Panc1 (cell line): Measurements from ENCODE around the gene SLC9A7. TPM values are rescaled to one million over a fixed set of nuclear protein-coding genes. Genes with fewer than 3 reads are reported as not detected.

Experiments
- ATAC-seq: fragments of 200-7000 bp; cut with Tn5 transposase; 2 replicates; pipeline ENCODE4 v1.9.1; 2020; ENCODE audit warnings: mild to moderate bottlenecking, moderate library complexity
- BruUV-seq: library from RNA; stranded (reverse); fragments of 400-500 nt; replicated peaks from 2 replicates; lab custom pipeline; 2021; lab: Mats Ljungman, UMichigan
- CTCF ChIA-PET: fragments of 300-600 bp; sonication (Branson Sonifier 250); formaldehyde crosslinking; loops from one replicate; lab custom pipeline; 2022; ENCODE audit warnings: antibody characterized with exemption; lab: Charles Lee
- POLR2A ChIA-PET: fragments of 300-600 bp; sonication (Branson Sonifier 250); formaldehyde crosslinking; loops from one replicate; lab custom pipeline; 2022; ENCODE audit warnings: antibody characterized with exemption; lab: Charles Lee
- DNase-seq: peaks from one replicate; pipeline ENCODE4 v3.0.0-alpha.2; 2010; ENCODE audit warnings: low read depth, low spot score
- H3K27ac ChIP-seq: 2 replicates; pipeline ENCODE4 v1.5.1; 2011; ENCODE audit warnings: mild to moderate bottlenecking, low read length, inconsistent platforms
- H3K27me3 ChIP-seq: fragments of 200-500 bp; sonication (Bioruptor generic); 2 replicates; pipeline ENCODE4 v1.6.0; 2014; ENCODE audit warnings: low read length, inconsistent platforms; ENCODE audit not compliant: control insufficient read depth, insufficient read depth
- H3K36me3 ChIP-seq: fragments of 200-500 bp; sonication (Bioruptor generic); 2 replicates; pipeline ENCODE4 v1.5.1; 2014; ENCODE audit warnings: inconsistent platforms, mild to moderate bottlenecking, low read length, moderate library complexity; ENCODE audit not compliant: control insufficient read depth, insufficient read depth
- H3K4me1 ChIP-seq: 2 replicates; pipeline ENCODE4 v1.5.1; 2011; ENCODE audit warnings: inconsistent platforms, mild to moderate bottlenecking, low read length, moderate library complexity; ENCODE audit not compliant: control insufficient read depth, insufficient read depth
- H3K4me3 ChIP-seq, 2 experiments: 2 replicates each; pipeline ENCODE4 v1.5.1; 2011 to 2012; ENCODE audit warnings: low read depth in 2 of 2, low read length in 2 of 2, mild to moderate bottlenecking in 2 of 2, inconsistent platforms in 1 of 2, moderate library complexity in 1 of 2
- H3K9me3 ChIP-seq: fragments of 200-500 bp; sonication (Bioruptor generic); 2 replicates; pipeline ENCODE4 v1.5.1; 2014; ENCODE audit warnings: low read depth, mild to moderate bottlenecking, inconsistent platforms, low read length, moderate library complexity; ENCODE audit not compliant: control insufficient read depth, insufficient read depth
- POLR2AphosphoS5 ChIP-seq: IDR thresholded peaks from 2 replicates; pipeline ENCODE4 v1.6.1; 2012; ENCODE audit warnings: mild to moderate bottlenecking, low read depth, low read length, moderate library complexity
- SIN3A ChIP-seq: IDR thresholded peaks from 2 replicates; pipeline ENCODE4 v1.6.1; 2012; ENCODE audit warnings: low read depth, mild to moderate bottlenecking, low read length, moderate library complexity, borderline replicate concordance; ENCODE audit not compliant: insufficient read depth
- TCF7L2 ChIP-seq: IDR thresholded peaks from 2 replicates; pipeline ENCODE4 v1.6.1; 2011; ENCODE audit warnings: mild to moderate bottlenecking, low read depth, low read length, inconsistent platforms
- in situ Hi-C: cut with HindIII; loops from 2 replicates; pipeline ENCODE4 v1.10.0; 2016; ENCODE audit warnings: low sequenced_read_pairs, low pct_unique_long_range_greater_than_20kb
- intact Hi-C: fragments of 100-400 bp; cut with micrococcal nuclease; formaldehyde crosslinking; loops from one replicate; pipeline ENCODE4 v1.10.0; 2022; ENCODE audit not compliant: unreplicated experiment
- total RNA-seq: library from RNA; stranded (reverse); gene quantifications from one replicate; pipeline ENCODE4 v1.2.1, GENCODE V29; 2021; ENCODE audit not compliant: unreplicated experiment
- TF ChIP-seq, protein P1 (sequence below), 2 experiments: IDR thresholded peaks; 2 replicates each; pipeline ENCODE4 v1.6.1; 2011 to 2012; ENCODE audit warnings: low read depth in 2 of 2, control low read depth in 1 of 2, low read length in 1 of 2, mild to moderate bottlenecking in 1 of 2, moderate library complexity in 1 of 2; ENCODE audit not compliant: insufficient read depth in 1 of 2
- TF ChIP-seq, protein P2 (sequence below): fragments of 450-650 bp; IDR thresholded peaks from 2 replicates; pipeline ENCODE4 v1.5.1; 2017; ENCODE audit warnings: mild to moderate bottlenecking

Gene SLC9A7
- total RNA-seq, 1 experiment from 2014 or later = 80.4 TPM

DNA sequence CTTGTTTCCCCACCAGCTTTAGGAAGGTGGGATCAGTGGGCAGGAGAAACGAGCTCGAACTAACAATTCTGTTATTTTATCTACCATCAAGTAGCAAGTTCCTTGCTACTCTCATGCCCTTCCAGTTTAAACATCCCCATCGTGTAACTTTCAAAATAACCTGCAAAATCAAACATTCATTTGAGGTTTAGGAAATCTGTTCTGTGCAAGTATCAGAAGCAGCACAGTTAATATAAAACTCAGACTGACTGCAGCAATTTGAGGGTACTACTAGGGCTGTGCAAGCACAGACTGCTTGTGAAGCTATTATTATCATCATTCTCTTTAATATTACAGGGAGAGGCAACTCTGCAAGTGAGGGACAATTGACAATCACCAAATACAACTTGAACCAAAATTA lies 137.3 kb downstream of the SLC9A7 start:
- CTCF ChIA-PET = no interaction called here
- no peak overlapping the region for H3K4me3 ChIP-seq
- POLR2A ChIA-PET = no interaction called here
- in situ Hi-C loops (no loop called here), intact Hi-C loops (no loop called here)
- H3K36me3 ChIP-seq = no peaks in the 10 kb centered on the region
- BruUV-seq = no TSS peak
- no peak overlapping the region for H3K27ac ChIP-seq
- TF ChIP-seq, protein P1, sequence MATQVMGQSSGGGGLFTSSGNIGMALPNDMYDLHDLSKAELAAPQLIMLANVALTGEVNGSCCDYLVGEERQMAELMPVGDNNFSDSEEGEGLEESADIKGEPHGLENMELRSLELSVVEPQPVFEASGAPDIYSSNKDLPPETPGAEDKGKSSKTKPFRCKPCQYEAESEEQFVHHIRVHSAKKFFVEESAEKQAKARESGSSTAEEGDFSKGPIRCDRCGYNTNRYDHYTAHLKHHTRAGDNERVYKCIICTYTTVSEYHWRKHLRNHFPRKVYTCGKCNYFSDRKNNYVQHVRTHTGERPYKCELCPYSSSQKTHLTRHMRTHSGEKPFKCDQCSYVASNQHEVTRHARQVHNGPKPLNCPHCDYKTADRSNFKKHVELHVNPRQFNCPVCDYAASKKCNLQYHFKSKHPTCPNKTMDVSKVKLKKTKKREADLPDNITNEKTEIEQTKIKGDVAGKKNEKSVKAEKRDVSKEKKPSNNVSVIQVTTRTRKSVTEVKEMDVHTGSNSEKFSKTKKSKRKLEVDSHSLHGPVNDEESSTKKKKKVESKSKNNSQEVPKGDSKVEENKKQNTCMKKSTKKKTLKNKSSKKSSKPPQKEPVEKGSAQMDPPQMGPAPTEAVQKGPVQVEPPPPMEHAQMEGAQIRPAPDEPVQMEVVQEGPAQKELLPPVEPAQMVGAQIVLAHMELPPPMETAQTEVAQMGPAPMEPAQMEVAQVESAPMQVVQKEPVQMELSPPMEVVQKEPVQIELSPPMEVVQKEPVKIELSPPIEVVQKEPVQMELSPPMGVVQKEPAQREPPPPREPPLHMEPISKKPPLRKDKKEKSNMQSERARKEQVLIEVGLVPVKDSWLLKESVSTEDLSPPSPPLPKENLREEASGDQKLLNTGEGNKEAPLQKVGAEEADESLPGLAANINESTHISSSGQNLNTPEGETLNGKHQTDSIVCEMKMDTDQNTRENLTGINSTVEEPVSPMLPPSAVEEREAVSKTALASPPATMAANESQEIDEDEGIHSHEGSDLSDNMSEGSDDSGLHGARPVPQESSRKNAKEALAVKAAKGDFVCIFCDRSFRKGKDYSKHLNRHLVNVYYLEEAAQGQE (IDR thresholded peaks at IDR 0.05; ENCODE audit: insufficient read depth in 1 of 2, low read depth in 2 of 2, low read length in 1 of 2) = no peak
- TF ChIP-seq TCF7L2 (no peak), SIN3A (no peak), POLR2AphosphoS5 (no peak)
- TF ChIP-seq, protein P2, sequence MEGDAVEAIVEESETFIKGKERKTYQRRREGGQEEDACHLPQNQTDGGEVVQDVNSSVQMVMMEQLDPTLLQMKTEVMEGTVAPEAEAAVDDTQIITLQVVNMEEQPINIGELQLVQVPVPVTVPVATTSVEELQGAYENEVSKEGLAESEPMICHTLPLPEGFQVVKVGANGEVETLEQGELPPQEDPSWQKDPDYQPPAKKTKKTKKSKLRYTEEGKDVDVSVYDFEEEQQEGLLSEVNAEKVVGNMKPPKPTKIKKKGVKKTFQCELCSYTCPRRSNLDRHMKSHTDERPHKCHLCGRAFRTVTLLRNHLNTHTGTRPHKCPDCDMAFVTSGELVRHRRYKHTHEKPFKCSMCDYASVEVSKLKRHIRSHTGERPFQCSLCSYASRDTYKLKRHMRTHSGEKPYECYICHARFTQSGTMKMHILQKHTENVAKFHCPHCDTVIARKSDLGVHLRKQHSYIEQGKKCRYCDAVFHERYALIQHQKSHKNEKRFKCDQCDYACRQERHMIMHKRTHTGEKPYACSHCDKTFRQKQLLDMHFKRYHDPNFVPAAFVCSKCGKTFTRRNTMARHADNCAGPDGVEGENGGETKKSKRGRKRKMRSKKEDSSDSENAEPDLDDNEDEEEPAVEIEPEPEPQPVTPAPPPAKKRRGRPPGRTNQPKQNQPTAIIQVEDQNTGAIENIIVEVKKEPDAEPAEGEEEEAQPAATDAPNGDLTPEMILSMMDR = no peak
- no peaks in the 10 kb centered on the region for H3K27me3 ChIP-seq
- DNase-seq (no peak), ATAC-seq (no peak)
- no peaks in the 10 kb centered on the region for H3K4me1 ChIP-seq
- H3K9me3 ChIP-seq = no peaks in the 10 kb centered on the region

DNA sequence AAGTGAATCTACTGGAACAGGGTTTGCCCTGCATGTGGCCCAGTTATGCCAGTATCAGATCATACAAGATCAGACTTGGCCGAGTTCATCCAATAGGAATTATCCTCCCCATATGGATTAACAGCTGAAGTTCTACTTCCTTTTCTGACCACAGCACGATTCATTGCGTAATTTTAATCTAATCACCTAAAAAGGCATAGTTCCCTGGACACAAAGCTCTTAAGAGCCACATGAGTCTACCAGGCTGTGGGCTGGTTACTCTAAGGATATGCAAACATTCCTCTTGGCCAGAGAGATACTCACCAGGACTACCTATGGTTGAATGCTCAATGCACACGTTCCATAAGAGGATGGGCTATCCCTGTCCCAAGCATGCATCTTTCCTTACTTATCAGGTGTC lies 138.4 kb downstream of the SLC9A7 start:
- intact Hi-C loops = no loop called here
- POLR2A ChIA-PET = no interaction called here
- H3K4me1 ChIP-seq = no peaks in the 10 kb centered on the region
- H3K4me3 ChIP-seq = no peak overlapping the region
- no peaks in the 10 kb centered on the region for H3K36me3 ChIP-seq
- no peaks in the 10 kb centered on the region for H3K27me3 ChIP-seq
- H3K27ac ChIP-seq = no peak overlapping the region
- ATAC-seq (no peak), DNase-seq (no peak)
- no peaks in the 10 kb centered on the region for H3K9me3 ChIP-seq
- TF ChIP-seq, protein P2 = no peak
- TF ChIP-seq SIN3A = no peak
- TF ChIP-seq POLR2AphosphoS5 = no peak
- no peak for TF ChIP-seq TCF7L2
- TF ChIP-seq, protein P1 (IDR thresholded peaks at IDR 0.05; ENCODE audit: insufficient read depth in 1 of 2, low read depth in 2 of 2, low read length in 1 of 2) = no peak
- BruUV-seq = no TSS peak
- CTCF ChIA-PET = no interaction called here
- in situ Hi-C loops = no loop called here
